B cell (primary cell): ENCODE measurements around the gene ADAM11. TPM values are rescaled to one million over a fixed set of nuclear protein-coding genes. Genes with fewer than 3 reads are reported as not detected.

Experiments
- ATAC-seq: fragments of 200-7000 bp; cut with Tn5 transposase; one replicate; pipeline ENCODE4 v1.10.0; 2021; ENCODE audit warnings: low read depth, mild to moderate bottlenecking, moderate number of reproducible peaks, moderate library complexity
- CTCF ChIA-PET: fragments of 350-600 bp; sonication (Branson Sonifier 250); formaldehyde crosslinking; loops from one replicate; lab custom pipeline; 2021; ENCODE audit warnings: antibody characterized with exemption, inconsistent platforms; lab: Charles Lee
- POLR2A ChIA-PET: fragments of 350-600 bp; sonication (Branson Sonifier 250); formaldehyde crosslinking; loops from one replicate; lab custom pipeline; 2021; ENCODE audit warnings: antibody characterized with exemption; lab: Charles Lee
- DNase-seq: peaks from one replicate; pipeline ENCODE4 v3.0.0; 2013
- H2AFZ ChIP-seq: 2 replicates; pipeline ENCODE4 v1.6.1; 2012; ENCODE audit warnings: mild to moderate bottlenecking, low read depth, low read length; ENCODE audit not compliant: insufficient read depth, poor library complexity, severe bottlenecking
- H3K27ac ChIP-seq, 2 donors: 1 replicate in 1 of 2; 2 replicates in 1 of 2; pipeline ENCODE4 v1.5.1; 2012 to 2013; ENCODE audit warnings: low read length in 2 of 2, mild to moderate bottlenecking in 2 of 2, moderate library complexity in 1 of 2
- H3K27me3 ChIP-seq, 4 experiments: fragments of 200-600 bp in 1 of 4; sonication (generic) in 1 of 4; replicated peaks in 1 of 4; 1 replicate in 2 of 4; 2 replicates in 2 of 4; pipeline versions ENCODE4 v1.6.1 to v1.7.0; 2013 to 2016; ENCODE audit warnings: low read length in 3 of 4, mild to moderate bottlenecking in 2 of 4, mixed read lengths in 1 of 4, moderate library complexity in 1 of 4; ENCODE audit not compliant: insufficient read depth in 4 of 4, control insufficient read depth in 3 of 4; ENCODE audit errors: control extremely low read depth in 1 of 4
- H3K36me3 ChIP-seq, 2 experiments: replicated peaks in 1 of 2; 1 replicate in 1 of 2; 2 replicates in 1 of 2; pipeline versions ENCODE4 v1.6.1 to v1.7.1; 2013; ENCODE audit warnings: low read length in 1 of 2; ENCODE audit not compliant: insufficient read depth in 2 of 2, control insufficient read depth in 1 of 2; ENCODE audit errors: control extremely low read depth in 1 of 2, extremely low read depth in 1 of 2
- H3K4me1 ChIP-seq, 2 donors: fragments of 200-600 bp in 1 of 2; sonication (generic) in 1 of 2; 1 replicate in 1 of 2; 2 replicates in 1 of 2; pipeline versions ENCODE4 v1.5.1 to v1.6.1; 2013 to 2017; ENCODE audit warnings: low read length in 2 of 2; ENCODE audit not compliant: control insufficient read depth in 2 of 2, insufficient read depth in 2 of 2
- H3K4me2 ChIP-seq: replicated peaks from 2 replicates; pipeline ENCODE3; 2012; ENCODE audit warnings: mild to moderate bottlenecking, low read depth, low read length; ENCODE audit not compliant: poor library complexity, severe bottlenecking
- H3K4me3 ChIP-seq, 5 experiments: fragments of 200-600 bp in 1 of 5; sonication (generic) in 1 of 5; 1 replicate in 3 of 5; 2 replicates in 2 of 5; pipeline versions ENCODE4 v1.5.1 to v1.7.0; 2011 to 2016; ENCODE audit warnings: low read length in 4 of 5, mild to moderate bottlenecking in 4 of 5, low read depth in 2 of 5, control low read depth in 1 of 5, moderate library complexity in 1 of 5; ENCODE audit not compliant: insufficient read depth in 1 of 5; ENCODE audit errors: control extremely low read depth in 1 of 5, extremely low read depth in 1 of 5
- H3K79me2 ChIP-seq: fragments of 200-600 bp; sonication (generic); one replicate; pipeline ENCODE4 v1.6.0; 2016; ENCODE audit warnings: low read length; ENCODE audit not compliant: control insufficient read depth, insufficient read depth
- H3K9ac ChIP-seq: fragments of 200-600 bp; sonication (generic); 2 replicates; pipeline ENCODE4 v1.6.1; 2017; ENCODE audit warnings: mild to moderate bottlenecking, low read length, moderate library complexity
- H3K9me3 ChIP-seq, 3 donors: one replicate each; pipeline versions ENCODE4 v1.6.1 to v1.7.1; 2013; ENCODE audit warnings: low read length in 2 of 3; ENCODE audit not compliant: control insufficient read depth in 2 of 3, insufficient read depth in 1 of 3; ENCODE audit errors: control extremely low read depth in 1 of 3
- H4K20me1 ChIP-seq: 2 replicates; pipeline ENCODE4 v1.6.0; 2012; ENCODE audit warnings: mild to moderate bottlenecking, low read length; ENCODE audit not compliant: insufficient read depth, control insufficient read depth, poor library complexity, severe bottlenecking
- H3K27ac Mint-ChIP-seq: one replicate; pipeline ENCODE4 v1.8.0; 2021; ENCODE audit warnings: mixed read lengths
- H3K27me3 Mint-ChIP-seq: one replicate; pipeline ENCODE4 v1.8.0; 2021; ENCODE audit warnings: mixed read lengths
- H3K4me1 Mint-ChIP-seq: one replicate; pipeline ENCODE4 v1.8.0; 2021; ENCODE audit warnings: mixed read lengths
- H3K4me3 Mint-ChIP-seq: one replicate; pipeline ENCODE4 v1.8.0; 2021; ENCODE audit warnings: mixed read lengths
- H3K9me3 Mint-ChIP-seq: one replicate; pipeline ENCODE4 v1.8.0; 2022; ENCODE audit warnings: mixed read lengths; ENCODE audit not compliant: insufficient read depth
- CTCF ChIP-seq: fragments of 200-600 bp; IDR thresholded peaks from one replicate; pipeline ENCODE4 v1.8.0; 2022; ENCODE audit warnings: antibody characterized with exemption, mild to moderate bottlenecking
- EZH2 ChIP-seq: IDR thresholded peaks from 2 replicates; pipeline ENCODE4 v1.6.1; 2012; ENCODE audit warnings: borderline replicate concordance, low read depth, mild to moderate bottlenecking, moderate library complexity, low read length; ENCODE audit not compliant: insufficient read depth, poor library complexity, severe bottlenecking
- WGBS: methylation state at CpG from one replicate; pipeline ENCODE4 v1.1.5; 2013; ENCODE audit warnings: missing lambda C conversion rate; ENCODE audit not compliant: insufficient coverage; 5-methylcytosine and 5-hydroxymethylcytosine counted together
- intact Hi-C: fragments of 100-400 bp; cut with micrococcal nuclease; formaldehyde crosslinking; loops from one replicate; pipeline ENCODE4 v1.10.0; 2022
- polyA plus RNA-seq: library from polyadenylated mRNA; depleted of rRNA; stranded (reverse); fragments of >200 nt; gene quantifications from 2 replicates; pipeline ENCODE4 v1.2.3, GENCODE V29; 2012
- total RNA-seq, 2 donors: library from RNA; stranded (reverse); fragments of 120-200 nt in 1 of 2; gene quantifications; 1 replicate in 1 of 2; 2 replicates in 1 of 2; pipeline versions ENCODE4 v1.2.3 to v1.2.4, GENCODE V29; 2013 to 2022

ADAM11 gene
- total and polyA plus RNA-seq, 2 donors (not counting 1 experiment from before 2014, with no cell fraction given) = 0.39 to 1.00 TPM

- intact Hi-C loops = no loop called here
- H3K4me3 Mint-ChIP-seq = no peak overlapping the region
- ATAC-seq = no peak
Measured at GRCh38 chr17:44826123-44826790, 67.5 kb downstream of the ADAM11 start.

More at GRCh38 chr17:44826123-44826790, 67.5 kb downstream of the ADAM11 start:
- Histone ChIP-seq H3K9me3 (no peaks in the 10 kb centered on the region), H3K79me2 (no peaks in the 10 kb centered on the region), H3K4me2 (no peak overlapping the region), H3K27ac (no peak overlapping the region), H4K20me1 (no peaks in the 10 kb centered on the region), H3K4me3 (no peak overlapping the region), H3K27me3 (peaks cover 0 to 36% (median 24%) of the 10 kb centered on the region in 4 experiments), H3K4me1 (peaks cover 11 to 18% of the 10 kb centered on the region in 2 donors), H3K9ac (no peak overlapping the region), H3K36me3 (no peaks in the 10 kb centered on the region), H2AFZ (no peak overlapping the region)
- TF ChIP-seq CTCF = no peak
- TF ChIP-seq EZH2 = no peak
- no peaks in the 10 kb centered on the region for H3K9me3 Mint-ChIP-seq
- peaks cover 14% of the 10 kb centered on the region for H3K4me1 Mint-ChIP-seq
- DNase-seq = no peak
- ChIA-PET CTCF (no interaction called here), POLR2A (no interaction called here)
- no peak overlapping the region for H3K27ac Mint-ChIP-seq
- H3K27me3 Mint-ChIP-seq = peaks cover 30% of the 10 kb centered on the region
- 63% methylated on average over 4 of the region's 15 CpGs for WGBS
